Measurements from ENCODE around the gene COA6. TPM values are rescaled to one million over a fixed set of nuclear protein-coding genes. Genes with fewer than 3 reads are reported as not detected.
"Not testable (repeated sequence)": the region's sequence is repeated elsewhere in the genome, so short reads cannot be mapped to it uniquely, and the experiment has no call there.

The COA6 gene
- total RNA-seq, 1 donor from 2014 or later: 32.0 TPM

DNA sequence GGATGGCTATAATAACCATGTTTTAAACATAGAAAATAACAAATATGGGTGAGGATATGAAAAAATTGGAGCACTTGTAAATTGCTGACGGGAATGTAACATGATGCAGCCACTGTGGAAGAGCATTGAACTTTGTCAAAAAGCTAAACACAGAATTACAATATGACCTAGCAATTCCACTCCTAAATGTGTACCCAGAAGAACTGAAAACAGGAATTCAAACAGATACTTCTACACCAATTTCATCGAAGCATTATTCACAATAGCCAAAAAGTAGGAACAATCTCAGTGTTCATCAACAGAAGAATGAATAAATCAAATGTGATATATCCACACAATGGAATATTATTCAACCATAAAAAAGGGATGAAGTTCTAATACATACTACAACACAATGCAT lies 32.7 kb upstream of the COA6 start:
- no peak overlapping the region for H3K4me3 Mint-ChIP-seq
- H3K27ac Mint-ChIP-seq (ENCODE audit: unreplicated experiment): no peak overlapping the region
- DNase-seq (ENCODE audit: low read depth, low spot score): no peak
- peaks cover 9% of the 10 kb centered on the region for H3K36me3 Mint-ChIP-seq (ENCODE audit: low read depth)
- H3K27me3 Mint-ChIP-seq (ENCODE audit: low read depth): no peaks in the 10 kb centered on the region
- TF ChIP-seq, protein P1, sequence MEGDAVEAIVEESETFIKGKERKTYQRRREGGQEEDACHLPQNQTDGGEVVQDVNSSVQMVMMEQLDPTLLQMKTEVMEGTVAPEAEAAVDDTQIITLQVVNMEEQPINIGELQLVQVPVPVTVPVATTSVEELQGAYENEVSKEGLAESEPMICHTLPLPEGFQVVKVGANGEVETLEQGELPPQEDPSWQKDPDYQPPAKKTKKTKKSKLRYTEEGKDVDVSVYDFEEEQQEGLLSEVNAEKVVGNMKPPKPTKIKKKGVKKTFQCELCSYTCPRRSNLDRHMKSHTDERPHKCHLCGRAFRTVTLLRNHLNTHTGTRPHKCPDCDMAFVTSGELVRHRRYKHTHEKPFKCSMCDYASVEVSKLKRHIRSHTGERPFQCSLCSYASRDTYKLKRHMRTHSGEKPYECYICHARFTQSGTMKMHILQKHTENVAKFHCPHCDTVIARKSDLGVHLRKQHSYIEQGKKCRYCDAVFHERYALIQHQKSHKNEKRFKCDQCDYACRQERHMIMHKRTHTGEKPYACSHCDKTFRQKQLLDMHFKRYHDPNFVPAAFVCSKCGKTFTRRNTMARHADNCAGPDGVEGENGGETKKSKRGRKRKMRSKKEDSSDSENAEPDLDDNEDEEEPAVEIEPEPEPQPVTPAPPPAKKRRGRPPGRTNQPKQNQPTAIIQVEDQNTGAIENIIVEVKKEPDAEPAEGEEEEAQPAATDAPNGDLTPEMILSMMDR (conservative IDR thresholded peaks at IDR 0.05): no peak
- H3K4me1 Mint-ChIP-seq: no peaks in the 10 kb centered on the region
- H3K9me3 Mint-ChIP-seq: peaks cover 21% of the 10 kb centered on the region

DNA sequence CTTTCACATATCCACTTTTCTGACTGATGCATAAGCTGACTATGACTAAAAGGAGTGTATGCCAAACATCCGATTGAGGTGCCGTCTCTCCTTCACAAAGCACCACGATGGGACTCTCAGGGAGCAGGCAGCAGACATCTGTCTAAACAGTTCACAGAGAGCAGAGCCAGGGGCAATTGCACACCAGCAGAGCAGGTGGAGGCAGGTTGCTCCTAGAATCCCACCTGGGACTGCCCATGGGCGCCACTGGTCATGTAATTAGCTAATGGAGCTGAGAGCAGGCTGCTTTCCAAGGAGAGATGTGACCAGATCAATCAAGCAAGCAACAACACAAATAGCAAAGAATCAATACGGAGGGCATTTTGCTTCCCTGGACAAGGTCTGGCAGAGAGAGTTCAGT lies 30.5 kb upstream of the COA6 start:
- Mint-ChIP-seq H3K36me3 (ENCODE audit: low read depth) (peaks cover 3% of the 10 kb centered on the region), H3K4me1 (no peaks in the 10 kb centered on the region), H3K27me3 (ENCODE audit: low read depth) (no peaks in the 10 kb centered on the region), H3K27ac (ENCODE audit: unreplicated experiment) (no peak overlapping the region), H3K9me3 (peaks cover 12% of the 10 kb centered on the region), H3K4me3 (no peak overlapping the region)
- TF ChIP-seq, protein P1 (conservative IDR thresholded peaks at IDR 0.05): no peak
- no peak for DNase-seq (ENCODE audit: low read depth, low spot score)

DNA sequence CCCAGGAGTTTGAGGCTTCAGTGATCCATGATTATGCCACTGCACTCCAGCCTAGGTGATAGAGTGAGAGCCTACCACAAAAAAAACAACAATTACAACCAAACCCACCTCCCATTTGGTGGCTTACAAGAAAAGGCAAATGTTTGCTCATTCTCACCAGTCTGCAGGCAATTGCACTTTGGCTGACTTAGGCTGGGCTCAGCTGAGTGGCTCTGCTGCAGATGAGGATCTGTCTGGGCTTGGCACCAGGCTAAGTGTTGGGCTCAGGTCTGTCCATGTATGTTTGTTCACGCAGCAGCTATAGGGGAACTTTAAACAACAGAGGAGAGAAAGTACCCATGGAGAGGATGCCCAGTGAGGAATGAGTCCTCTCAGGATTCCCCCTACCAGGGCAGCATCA lies 28.0 kb upstream of the COA6 start:
- H3K27ac Mint-ChIP-seq (ENCODE audit: unreplicated experiment): no peak overlapping the region
- no peaks in the 10 kb centered on the region for H3K36me3 Mint-ChIP-seq (ENCODE audit: low read depth)
- H3K4me3 Mint-ChIP-seq: no peak overlapping the region
- no peak for DNase-seq (ENCODE audit: low read depth, low spot score)
- TF ChIP-seq, protein P1 (conservative IDR thresholded peaks at IDR 0.05): no peak
- H3K27me3 Mint-ChIP-seq (ENCODE audit: low read depth): no peaks in the 10 kb centered on the region
- no peaks in the 10 kb centered on the region for H3K4me1 Mint-ChIP-seq
- H3K9me3 Mint-ChIP-seq: peaks cover 6% of the 10 kb centered on the region

DNA sequence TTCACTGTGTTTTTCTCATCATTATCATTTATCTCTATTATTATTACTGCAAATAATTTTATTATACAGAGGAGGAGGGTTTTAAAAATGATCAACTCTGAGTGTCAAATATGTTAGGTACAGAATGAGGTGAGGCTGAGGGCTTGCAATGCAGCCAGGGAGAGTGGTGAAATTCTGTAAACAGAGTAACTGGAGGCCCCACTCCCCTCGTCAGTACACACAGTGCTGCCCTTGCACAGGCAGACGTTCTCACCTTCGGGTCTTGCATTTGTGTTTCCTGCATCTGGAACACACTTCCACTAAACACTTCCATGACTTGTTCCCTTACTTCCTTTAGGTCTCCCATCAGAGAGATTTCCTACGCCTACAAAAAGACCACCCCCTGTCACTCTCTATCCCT lies 24.3 kb upstream of the COA6 start:
- peaks cover 4% of the 10 kb centered on the region for H3K27me3 Mint-ChIP-seq (ENCODE audit: low read depth)
- no peaks in the 10 kb centered on the region for H3K36me3 Mint-ChIP-seq (ENCODE audit: low read depth)
- no peaks in the 10 kb centered on the region for H3K4me1 Mint-ChIP-seq
- H3K4me3 Mint-ChIP-seq: no peak overlapping the region
- no peaks in the 10 kb centered on the region for H3K9me3 Mint-ChIP-seq
- no peak for DNase-seq (ENCODE audit: low read depth, low spot score)
- H3K27ac Mint-ChIP-seq (ENCODE audit: unreplicated experiment): no peak overlapping the region
- TF ChIP-seq, protein P1 (conservative IDR thresholded peaks at IDR 0.05): no peak

DNA sequence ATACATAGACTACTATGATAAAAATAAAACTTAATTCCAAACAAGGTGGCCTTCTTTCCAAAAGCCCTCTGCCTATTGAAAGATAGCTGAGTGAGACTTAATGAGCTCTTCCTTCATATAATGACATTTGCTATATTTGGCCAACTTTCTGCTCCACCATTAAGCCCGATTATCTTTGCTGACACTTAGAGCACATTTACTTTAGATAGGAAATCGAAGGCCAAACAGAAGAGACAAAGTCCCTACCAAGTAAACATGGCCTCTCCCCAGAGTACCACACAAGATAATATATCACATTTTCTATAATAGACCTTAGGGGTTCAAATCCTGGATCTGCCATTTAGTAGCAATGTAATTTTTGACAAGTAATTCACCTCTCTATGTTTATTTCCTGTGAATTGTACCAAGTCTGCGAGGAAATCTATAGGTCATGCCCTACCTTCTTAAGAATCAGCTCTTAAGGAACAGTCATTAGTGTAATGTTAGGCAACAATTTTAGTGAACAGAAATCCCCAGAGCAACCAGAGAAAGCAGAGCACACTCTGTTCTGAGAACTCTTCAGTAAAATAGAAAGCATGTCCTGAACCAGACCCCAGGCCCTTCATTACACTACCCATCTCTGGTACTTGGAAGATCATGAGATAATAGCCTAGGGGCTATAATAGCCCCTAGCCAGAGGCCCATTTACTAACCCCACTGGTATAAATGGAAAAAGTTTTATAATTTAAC lies 17.3 kb upstream of the COA6 start:
- Mint-ChIP-seq H3K36me3 (ENCODE audit: low read depth) (no peaks in the 10 kb centered on the region), H3K4me3 (no peak overlapping the region)
- TF ChIP-seq, protein P1 (conservative IDR thresholded peaks at IDR 0.05): no peak

DNA sequence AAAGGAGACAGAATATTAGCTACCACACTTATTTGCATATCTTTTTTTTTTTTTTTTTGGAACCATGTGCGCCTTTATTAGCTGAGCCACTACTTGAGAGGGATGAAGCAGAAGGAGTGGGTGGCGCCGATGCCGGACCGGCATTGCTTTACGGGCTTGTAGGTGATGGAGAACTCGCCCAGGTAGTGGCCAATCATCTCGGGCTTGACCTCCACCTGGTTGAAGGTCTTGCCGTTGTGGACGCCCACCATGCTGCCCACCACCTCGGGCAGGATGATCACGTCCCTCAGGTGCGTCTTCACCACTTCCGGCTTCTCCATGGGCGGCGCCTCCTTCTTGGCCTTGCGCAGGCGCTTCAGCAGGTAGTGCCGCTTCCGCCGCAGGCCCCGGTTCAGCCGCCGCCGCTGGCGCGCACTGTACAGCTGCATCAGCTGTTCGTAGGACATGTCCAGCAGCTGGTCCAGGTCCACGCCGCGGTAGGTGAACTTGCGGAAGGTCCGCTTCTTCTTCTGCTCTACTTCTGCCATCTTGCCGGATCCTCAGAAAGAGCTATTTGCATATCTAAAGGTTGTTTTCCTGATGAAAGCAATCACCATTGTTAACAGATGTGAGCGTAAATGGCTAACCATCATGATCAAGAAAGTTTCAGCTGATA lies 16.5 kb upstream of the COA6 start:
- H3K27me3 Mint-ChIP-seq (ENCODE audit: low read depth); H3K4me3 Mint-ChIP-seq; H3K9me3 Mint-ChIP-seq; DNase-seq (ENCODE audit: low read depth, low spot score); H3K36me3 Mint-ChIP-seq (ENCODE audit: low read depth); H3K27ac Mint-ChIP-seq (ENCODE audit: unreplicated experiment); H3K4me1 Mint-ChIP-seq: not testable (repeated sequence)

More for the DNA sequence above, 17.3 kb upstream of the COA6 start:
- Mint-ChIP-seq H3K4me1 (no peaks in the 10 kb centered on the region), H3K9me3 (no peaks in the 10 kb centered on the region), H3K27ac (ENCODE audit: unreplicated experiment) (no peak overlapping the region), H3K27me3 (ENCODE audit: low read depth) (peaks cover 4% of the 10 kb centered on the region)
- DNase-seq (ENCODE audit: low read depth, low spot score): no peak

Data from neural crest cell (in vitro differentiated cells).